KOPT-K1 (cell line): ENCODE data around the gene CFAP299.
"Not testable (repeated sequence)": the region's sequence is repeated elsewhere in the genome, so short reads cannot be mapped to it uniquely, and the experiment has no call there.

Source experiments
- H3K27ac ChIP-seq: fragments of 200-600 bp; sonication (generic); 2 replicates; pipeline ENCODE4 v1.5.1; 2016; ENCODE audit warnings: antibody characterized with exemption, mild to moderate bottlenecking, low read depth, low read length; ENCODE audit not compliant: poor library complexity, severe bottlenecking
- H3K36me3 ChIP-seq: fragments of 200-600 bp; sonication (generic); 2 replicates; pipeline ENCODE4 v1.5.1; 2017; ENCODE audit warnings: antibody characterized with exemption, mild to moderate bottlenecking, low read length, moderate library complexity; ENCODE audit not compliant: insufficient read depth
- H3K9me3 ChIP-seq: fragments of 200-600 bp; sonication (generic); 2 replicates; pipeline ENCODE4 v1.5.1; 2017; ENCODE audit warnings: antibody characterized with exemption, low read length, mild to moderate bottlenecking; ENCODE audit not compliant: insufficient read depth, poor library complexity, severe bottlenecking

The CFAP299 gene

GRCh38 chr4:80740375-80740774 is 404.8 kb downstream of the CFAP299 start:
- H3K36me3 ChIP-seq: no peaks in the 10 kb centered on the region
- H3K27ac ChIP-seq: no peak overlapping the region
- H3K9me3 ChIP-seq: peaks cover 4% of the 10 kb centered on the region

GRCh38 chr4:80749558-80749957 is 414.0 kb downstream of the CFAP299 start:
- not testable (repeated sequence) for H3K9me3 ChIP-seq, H3K36me3 ChIP-seq, H3K27ac ChIP-seq

DNA sequence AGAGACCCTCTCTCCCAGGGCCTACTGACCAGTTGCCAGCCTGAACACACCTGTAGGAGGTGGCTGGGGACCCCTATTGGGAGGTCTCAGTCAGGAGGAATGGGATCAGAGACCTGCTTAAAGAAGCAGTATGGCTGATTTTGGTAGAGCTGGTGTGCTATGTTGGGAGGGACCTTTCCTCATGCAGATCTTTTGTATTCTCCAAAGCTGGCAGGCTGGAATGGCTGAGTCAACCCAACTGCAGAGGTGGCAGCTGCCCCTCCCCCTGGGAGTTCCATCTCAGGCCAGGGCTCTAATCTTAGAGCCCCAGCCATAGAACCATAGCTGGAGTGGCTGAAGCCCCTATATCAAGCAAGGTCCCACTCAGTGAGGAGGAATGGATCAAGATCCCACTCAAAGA is 415.7 kb downstream of the CFAP299 start:
- Histone ChIP-seq H3K27ac (no peak overlapping the region), H3K36me3 (no peaks in the 10 kb centered on the region), H3K9me3 (no peaks in the 10 kb centered on the region)

DNA sequence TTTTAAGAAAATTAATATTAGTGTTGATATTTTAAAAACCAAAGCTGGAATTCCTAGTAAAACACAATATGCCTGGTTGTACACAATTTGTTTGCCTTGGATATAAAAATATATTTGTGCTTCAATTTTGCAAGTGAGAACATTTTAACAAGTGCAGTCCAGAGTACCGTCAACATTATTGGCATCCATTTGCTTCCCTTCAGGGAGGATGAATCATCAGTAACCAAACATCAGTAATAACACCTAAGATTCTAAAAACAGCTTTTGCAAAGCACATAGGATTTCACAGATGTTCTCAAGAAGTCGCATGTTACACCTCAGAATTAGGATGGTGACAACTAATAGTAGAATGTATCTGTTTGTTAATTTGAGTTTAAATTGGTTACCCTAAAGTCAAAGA is 432.4 kb downstream of the CFAP299 start:
- Histone ChIP-seq H3K27ac (no peak overlapping the region), H3K9me3 (no peaks in the 10 kb centered on the region), H3K36me3 (no peaks in the 10 kb centered on the region)

GRCh38 chr4:80776168-80776567 is 440.6 kb downstream of the CFAP299 start:
- Histone ChIP-seq H3K36me3 (no peaks in the 10 kb centered on the region), H3K27ac (no peak overlapping the region), H3K9me3 (no peaks in the 10 kb centered on the region)

DNA sequence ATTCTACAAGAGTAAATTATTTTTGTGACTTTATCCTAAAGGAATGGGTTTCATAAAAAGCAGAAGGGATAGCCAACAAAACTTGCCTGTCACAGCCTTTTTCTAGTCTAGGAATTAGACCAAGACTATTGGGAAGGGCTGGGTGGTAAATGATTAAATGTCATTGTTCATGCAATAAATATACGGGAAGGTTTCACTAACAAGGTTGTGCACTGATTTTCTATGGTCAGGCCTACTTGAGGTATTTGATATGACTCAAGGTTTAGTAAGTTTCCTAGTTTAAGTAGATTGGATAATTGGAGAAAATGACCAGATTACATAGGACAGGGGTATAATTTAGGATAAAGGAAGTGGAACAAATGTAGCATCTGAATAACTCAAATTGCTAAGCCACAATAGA is 445.9 kb downstream of the CFAP299 start:
- no peak overlapping the region for H3K27ac ChIP-seq
- no peaks in the 10 kb centered on the region for H3K9me3 ChIP-seq

DNA sequence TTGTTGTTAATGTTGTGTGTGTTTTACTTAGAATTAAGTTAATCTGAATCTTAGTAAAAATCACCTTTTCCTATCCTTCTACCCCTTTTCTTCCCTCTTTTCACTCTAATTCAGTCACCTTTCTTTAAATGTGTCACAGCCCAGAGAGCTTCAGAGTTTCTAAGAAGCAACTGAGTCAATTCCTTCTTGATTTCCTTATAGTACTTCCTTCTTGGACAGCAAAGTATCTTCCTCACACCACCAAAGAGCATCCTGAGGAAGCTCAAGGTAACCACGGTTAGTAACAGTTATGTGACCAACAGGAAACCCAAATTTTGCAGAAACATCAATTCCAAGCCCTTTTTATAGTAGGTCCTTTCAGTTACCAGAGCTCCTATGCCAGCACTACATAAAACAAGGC is 451.8 kb downstream of the CFAP299 start:
- H3K9me3 ChIP-seq: no peaks in the 10 kb centered on the region
- no peak overlapping the region for H3K27ac ChIP-seq
- H3K36me3 ChIP-seq: no peaks in the 10 kb centered on the region

More for the DNA sequence above, 445.9 kb downstream of the CFAP299 start:
- H3K36me3 ChIP-seq: no peaks in the 10 kb centered on the region

DNA sequence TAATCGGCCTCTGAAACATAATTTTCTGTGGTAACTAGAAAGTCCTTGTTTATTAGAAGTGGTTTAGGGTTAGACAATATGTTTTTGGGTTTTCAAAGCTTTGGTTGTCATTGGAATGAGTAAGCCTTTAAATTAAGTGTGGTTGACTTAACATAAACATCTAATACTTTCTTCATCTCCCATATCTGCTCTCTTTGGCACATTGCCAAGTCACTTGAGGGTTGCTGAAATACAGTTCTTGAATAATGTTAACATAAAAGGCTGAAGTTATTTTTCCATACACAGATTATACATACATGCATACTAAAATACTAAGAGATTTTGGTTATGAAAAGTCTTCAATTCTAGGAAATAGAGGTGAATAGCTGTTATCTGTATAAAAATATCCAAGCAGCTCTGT is 453.3 kb downstream of the CFAP299 start:
- H3K36me3 ChIP-seq: no peaks in the 10 kb centered on the region
- no peak overlapping the region for H3K27ac ChIP-seq
- no peaks in the 10 kb centered on the region for H3K9me3 ChIP-seq

- no peaks in the 10 kb centered on the region for H3K36me3 ChIP-seq
- H3K9me3 ChIP-seq: no peaks in the 10 kb centered on the region
- no peak overlapping the region for H3K27ac ChIP-seq
These were observed 454.6 kb downstream of the CFAP299 start for GRCh38 chr4:80790152-80790551.

- H3K36me3 ChIP-seq, H3K27ac ChIP-seq: not testable (repeated sequence)
- H3K9me3 ChIP-seq: peaks cover 12% of the 10 kb centered on the region
These were observed 458.1 kb downstream of the CFAP299 start for GRCh38 chr4:80793660-80794059.

GRCh38 chr4:80798082-80798481 is 462.6 kb downstream of the CFAP299 start:
- Histone ChIP-seq H3K36me3 (no peaks in the 10 kb centered on the region), H3K9me3 (peaks cover 12% of the 10 kb centered on the region), H3K27ac (no peak overlapping the region)

- H3K36me3 ChIP-seq, H3K27ac ChIP-seq: not testable (repeated sequence)
- H3K9me3 ChIP-seq: peaks cover 12% of the 10 kb centered on the region
These were observed 465.2 kb downstream of the CFAP299 start for GRCh38 chr4:80800719-80801118.

DNA sequence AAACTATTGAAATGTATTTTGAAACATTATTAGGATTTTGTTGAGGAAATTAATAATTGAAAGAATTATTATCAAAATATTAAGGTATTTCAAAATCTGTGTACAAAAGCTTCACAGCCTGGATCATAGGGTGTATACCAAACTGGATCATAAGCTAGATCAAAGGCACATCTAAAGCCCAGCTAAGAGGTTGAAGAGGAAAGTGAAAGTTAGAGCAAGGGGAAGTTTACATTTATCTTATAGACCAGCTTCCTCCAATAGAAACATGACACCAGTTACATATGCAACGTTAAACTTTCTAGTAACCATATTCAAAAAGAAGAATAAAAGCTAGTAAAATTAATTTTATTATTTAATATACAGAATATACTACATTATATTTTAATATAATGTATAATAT is 467.8 kb downstream of the CFAP299 start:
- Histone ChIP-seq H3K9me3 (peaks cover 1% of the 10 kb centered on the region), H3K27ac (no peak overlapping the region), H3K36me3 (no peaks in the 10 kb centered on the region)

DNA sequence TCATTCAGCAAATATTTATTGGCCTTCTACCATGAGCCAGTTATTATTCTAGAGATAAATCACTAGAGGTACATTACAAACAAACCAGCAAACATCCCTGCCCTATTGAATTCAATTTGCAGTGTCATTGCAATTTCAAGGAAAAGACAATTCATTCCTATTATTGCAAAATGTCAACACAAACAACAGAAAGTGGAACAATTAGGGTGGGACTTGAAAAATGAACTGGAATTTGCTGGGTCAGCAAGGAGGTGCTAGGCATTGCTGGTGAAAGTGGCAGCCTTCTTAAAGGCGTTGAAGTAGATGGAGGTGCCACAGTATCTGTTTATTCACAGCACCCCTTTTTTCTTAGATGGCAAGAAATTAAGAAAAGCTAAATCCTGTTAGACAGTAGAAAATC is 470.9 kb downstream of the CFAP299 start:
- Histone ChIP-seq H3K36me3 (no peaks in the 10 kb centered on the region), H3K27ac (no peak overlapping the region), H3K9me3 (no peaks in the 10 kb centered on the region)

DNA sequence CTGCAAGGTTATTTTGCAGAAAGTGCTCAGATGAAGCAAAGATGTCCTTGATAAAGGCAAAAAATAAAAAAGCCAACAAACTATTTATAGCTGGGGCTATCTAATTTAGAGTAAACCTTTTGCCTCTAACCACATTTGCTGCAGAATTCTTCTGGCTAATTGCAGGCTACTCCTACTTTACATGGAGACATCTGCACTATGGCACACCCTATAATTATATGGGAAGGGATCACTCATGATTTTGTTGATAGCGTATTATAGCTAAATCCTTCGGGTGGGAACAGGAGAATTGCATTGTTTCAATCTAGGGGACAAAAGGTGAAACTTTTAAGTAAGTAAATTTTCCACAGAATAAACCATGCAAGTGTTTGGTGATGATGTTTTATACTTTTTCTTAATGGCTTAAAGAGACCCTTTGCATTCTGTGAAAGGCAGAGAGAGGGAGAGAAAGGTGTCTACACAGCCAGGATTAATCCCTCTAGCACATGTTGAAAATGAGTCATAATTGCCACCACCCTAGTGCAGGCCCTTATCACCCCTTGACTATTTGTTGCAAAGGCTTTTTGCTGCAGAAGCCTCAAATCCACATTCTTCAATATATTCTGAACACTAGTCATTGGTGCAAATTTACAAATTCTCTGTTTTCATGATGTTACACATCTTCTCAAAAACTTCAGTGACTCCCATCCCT is 473.7 kb downstream of the CFAP299 start:
- Histone ChIP-seq H3K9me3 (no peaks in the 10 kb centered on the region), H3K36me3 (no peaks in the 10 kb centered on the region), H3K27ac (no peak overlapping the region)

DNA sequence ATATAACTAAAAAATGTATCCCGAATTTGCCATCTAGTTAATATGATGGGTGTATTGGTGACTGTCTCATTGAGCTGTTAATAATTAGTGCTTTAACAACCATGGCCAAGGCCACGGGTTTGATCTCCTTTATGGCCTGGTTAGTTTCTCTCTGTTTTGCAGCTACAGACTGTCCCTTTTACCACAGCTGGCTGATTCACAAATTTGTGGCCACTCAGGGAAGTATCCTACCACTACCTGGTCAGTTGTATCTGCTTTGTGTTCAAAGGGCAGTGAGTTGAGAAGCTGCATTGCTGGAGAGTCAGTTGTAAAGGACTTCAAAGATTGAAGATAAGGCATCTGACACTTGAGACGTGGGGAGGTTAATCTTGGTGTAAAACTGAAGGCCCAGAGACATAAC is 475.9 kb downstream of the CFAP299 start:
- no peaks in the 10 kb centered on the region for H3K36me3 ChIP-seq
- H3K27ac ChIP-seq: no peak overlapping the region
- no peaks in the 10 kb centered on the region for H3K9me3 ChIP-seq
